CD14-positive monocyte (primary cell): ENCODE measurements around the gene VSIG10L2. TPM values are rescaled to one million over a fixed set of nuclear protein-coding genes. Genes with fewer than 3 reads are reported as not detected.

Experiments
- DNase-seq, 3 donors: peaks; one replicate each; pipeline ENCODE4 v3.0.0-alpha.2; 2011 to 2022
- H2AFZ ChIP-seq: 2 replicates; pipeline ENCODE4 v1.6.0; 2012; ENCODE audit warnings: mild to moderate bottlenecking, low read depth, low read length, inconsistent platforms; ENCODE audit not compliant: insufficient read depth, poor library complexity, severe bottlenecking
- H3K27ac ChIP-seq, 2 donors: 1 replicate in 1 of 2; 2 replicates in 1 of 2; pipeline ENCODE4 v1.5.1; 2012 to 2013; ENCODE audit warnings: low read length in 2 of 2, control low read depth in 1 of 2, inconsistent platforms in 1 of 2, low read depth in 1 of 2, mild to moderate bottlenecking in 1 of 2
- H3K27me3 ChIP-seq, 2 donors: one replicate each; pipeline versions ENCODE4 v1.6.0 to v1.6.1; 2011 to 2013; ENCODE audit warnings: low read length in 2 of 2; ENCODE audit not compliant: control insufficient read depth in 2 of 2, insufficient read depth in 2 of 2
- H3K36me3 ChIP-seq, 2 donors: replicated peaks in 1 of 2; 1 replicate in 1 of 2; 2 replicates in 1 of 2; pipeline versions ENCODE4 v1.5.1 to v1.6.1; 2012 to 2013; ENCODE audit warnings: low read length in 2 of 2, control low read depth in 1 of 2, inconsistent platforms in 1 of 2, mild to moderate bottlenecking in 1 of 2; ENCODE audit not compliant: insufficient read depth in 2 of 2, control insufficient read depth in 1 of 2
- H3K4me1 ChIP-seq, 2 donors: 1 replicate in 1 of 2; 2 replicates in 1 of 2; pipeline versions ENCODE4 v1.5.1 to v1.6.1; 2012 to 2013; ENCODE audit warnings: low read length in 2 of 2, control low read depth in 1 of 2, inconsistent platforms in 1 of 2, mild to moderate bottlenecking in 1 of 2, moderate library complexity in 1 of 2; ENCODE audit not compliant: insufficient read depth in 2 of 2, control insufficient read depth in 1 of 2
- H3K4me2 ChIP-seq: replicated peaks from 2 replicates; pipeline ENCODE3; 2012; ENCODE audit warnings: low read length, moderate library complexity, mild to moderate bottlenecking; ENCODE audit not compliant: poor library complexity, severe bottlenecking; ENCODE audit errors: extremely low read depth
- H3K4me3 ChIP-seq, 3 experiments: fragments of 200-600 bp in 1 of 3; sonication (generic) in 1 of 3; replicated peaks in 1 of 3; 1 replicate in 2 of 3; 2 replicates in 1 of 3; pipeline ENCODE4 v1.5.1; 2011 to 2013; ENCODE audit warnings: low read length in 3 of 3, mild to moderate bottlenecking in 3 of 3, control low read depth in 2 of 3, low read depth in 2 of 3, inconsistent platforms in 1 of 3, moderate library complexity in 1 of 3
- H3K79me2 ChIP-seq: 2 replicates; pipeline ENCODE4 v1.6.0; 2012; ENCODE audit warnings: mild to moderate bottlenecking, control low read depth, inconsistent platforms, low read length, moderate library complexity; ENCODE audit not compliant: insufficient read depth
- H3K9ac ChIP-seq: 2 replicates; pipeline ENCODE4 v1.6.0; 2017; ENCODE audit warnings: low read length, mild to moderate bottlenecking; ENCODE audit not compliant: insufficient read depth, poor library complexity, severe bottlenecking
- H3K9me3 ChIP-seq, 2 donors: replicated peaks in 1 of 2; 1 replicate in 1 of 2; 2 replicates in 1 of 2; pipeline versions ENCODE4 v1.5.1 to v1.6.1; 2012 to 2013; ENCODE audit warnings: low read length in 2 of 2, control low read depth in 1 of 2; ENCODE audit not compliant: control insufficient read depth in 1 of 2, insufficient read depth in 1 of 2
- H4K20me1 ChIP-seq: 2 replicates; pipeline ENCODE4 v1.6.0; 2012; ENCODE audit warnings: mild to moderate bottlenecking, low read length, control low read depth, moderate library complexity; ENCODE audit not compliant: insufficient read depth
- H3K27ac Mint-ChIP-seq, 7 donors: one replicate each; pipeline ENCODE4 v1.8.0; 2020; ENCODE audit warnings: mild to moderate bottlenecking in 7 of 7, mixed read lengths in 7 of 7, moderate library complexity in 6 of 7, inconsistent platforms in 2 of 7
- H3K27me3 Mint-ChIP-seq, 3 donors: one replicate each; pipeline ENCODE4 v1.8.0; 2021 to 2022; ENCODE audit warnings: low read depth in 3 of 3, mild to moderate bottlenecking in 3 of 3, mixed read lengths in 3 of 3, moderate library complexity in 3 of 3, inconsistent platforms in 1 of 3
- H3K36me3 Mint-ChIP-seq, 2 donors: one replicate each; pipeline ENCODE4 v1.8.0; 2020; ENCODE audit warnings: mixed read lengths in 2 of 2, inconsistent platforms in 1 of 2, mild to moderate bottlenecking in 1 of 2
- H3K4me1 Mint-ChIP-seq: one replicate; pipeline ENCODE4 v1.8.0; 2020; ENCODE audit warnings: mild to moderate bottlenecking, mixed read lengths
- H3K4me3 Mint-ChIP-seq, 2 donors: one replicate each; pipeline ENCODE4 v1.8.0; 2020; ENCODE audit warnings: mild to moderate bottlenecking in 2 of 2, mixed read lengths in 2 of 2, moderate library complexity in 1 of 2
- H3K9me3 Mint-ChIP-seq, 7 donors: one replicate each; pipeline ENCODE4 v1.8.0; 2020 to 2022; ENCODE audit warnings: mixed read lengths in 7 of 7, mild to moderate bottlenecking in 6 of 7, moderate library complexity in 6 of 7, inconsistent platforms in 2 of 7
- CTCF ChIP-seq: fragments of 200-600 bp; IDR thresholded peaks from one replicate; pipeline ENCODE4 v1.8.0; 2022; ENCODE audit warnings: antibody characterized with exemption, mild to moderate bottlenecking
- WGBS: methylation state at CpG from one replicate; pipeline ENCODE4 v1.1.5; 2013; ENCODE audit warnings: missing lambda C conversion rate; ENCODE audit not compliant: insufficient coverage; 5-methylcytosine and 5-hydroxymethylcytosine counted together
- intact Hi-C, 2 donors: fragments of 100-400 bp; cut with micrococcal nuclease; formaldehyde crosslinking; loops; one replicate each; pipeline versions ENCODE4 v1.15.0 to v1.15.1; 2023
- polyA plus RNA-seq, 3 donors: library from polyadenylated mRNA; depleted of rRNA in 1 of 3; unstranded in 2 of 3; stranded (reverse) in 1 of 3; fragments of 300-500 nt in 2 of 3; fragments of >200 nt in 1 of 3; fragmentation: Illumina TruSeq in 2 of 3; gene quantifications; 1 replicate in 2 of 3; 2 replicates in 1 of 3; pipeline ENCODE4 v1.2.3, GENCODE V29; 2012 to 2021

VSIG10L2 gene
- polyA plus RNA-seq, 3 donors = not detected

GRCh38 chr11:125902277-125902926, 43.4 kb upstream of the VSIG10L2 start:
- peaks cover 39% of the 10 kb centered on the region for H3K79me2 ChIP-seq
- intact Hi-C loops = loop anchor here in 1 of 2 donors (2.0 kb wide), 1 partner anchor 16 kb away; the partner anchor contains the start of gene HYLS1
- no CpG with 5 or more reads among the region's 20 CpGs for WGBS
- peaks cover 21% of the 10 kb centered on the region for H3K4me1 Mint-ChIP-seq
- H3K9me3 Mint-ChIP-seq = peaks cover 0 to 22% (median 13%) of the 10 kb centered on the region in 7 donors
- peak overlapping the region; percentile 92 for H3K4me2 ChIP-seq
- H3K9me3 ChIP-seq = peaks cover 0 to 16% of the 10 kb centered on the region in 2 donors
- no peak for TF ChIP-seq CTCF
- peak overlapping the region; percentile 93 for H2AFZ ChIP-seq
- no peak for DNase-seq
- peaks cover 5% of the 10 kb centered on the region for H4K20me1 ChIP-seq
- H3K27me3 ChIP-seq = peaks cover 30 to 37% of the 10 kb centered on the region in 2 donors
- H3K27ac ChIP-seq = peak overlapping the region in 1 of 2 donors; percentile 74
- H3K27ac Mint-ChIP-seq = peak overlapping the region; percentile 81 to 91 (median 90)
- peak overlapping the region; percentile 55 to 96 (median 86) for H3K4me3 ChIP-seq
- peaks cover 33 to 41% (median 41%) of the 10 kb centered on the region in 3 donors for H3K27me3 Mint-ChIP-seq
- peak overlapping the region; percentile 86 to 96 for H3K4me3 Mint-ChIP-seq
- H3K36me3 ChIP-seq = peaks cover 13 to 30% of the 10 kb centered on the region in 2 donors
- peaks cover 16 to 20% of the 10 kb centered on the region in 2 donors for H3K4me1 ChIP-seq
- H3K9ac ChIP-seq = peak overlapping the region; percentile 69
- H3K36me3 Mint-ChIP-seq = peaks cover 23 to 28% of the 10 kb centered on the region in 2 donors

DNA sequence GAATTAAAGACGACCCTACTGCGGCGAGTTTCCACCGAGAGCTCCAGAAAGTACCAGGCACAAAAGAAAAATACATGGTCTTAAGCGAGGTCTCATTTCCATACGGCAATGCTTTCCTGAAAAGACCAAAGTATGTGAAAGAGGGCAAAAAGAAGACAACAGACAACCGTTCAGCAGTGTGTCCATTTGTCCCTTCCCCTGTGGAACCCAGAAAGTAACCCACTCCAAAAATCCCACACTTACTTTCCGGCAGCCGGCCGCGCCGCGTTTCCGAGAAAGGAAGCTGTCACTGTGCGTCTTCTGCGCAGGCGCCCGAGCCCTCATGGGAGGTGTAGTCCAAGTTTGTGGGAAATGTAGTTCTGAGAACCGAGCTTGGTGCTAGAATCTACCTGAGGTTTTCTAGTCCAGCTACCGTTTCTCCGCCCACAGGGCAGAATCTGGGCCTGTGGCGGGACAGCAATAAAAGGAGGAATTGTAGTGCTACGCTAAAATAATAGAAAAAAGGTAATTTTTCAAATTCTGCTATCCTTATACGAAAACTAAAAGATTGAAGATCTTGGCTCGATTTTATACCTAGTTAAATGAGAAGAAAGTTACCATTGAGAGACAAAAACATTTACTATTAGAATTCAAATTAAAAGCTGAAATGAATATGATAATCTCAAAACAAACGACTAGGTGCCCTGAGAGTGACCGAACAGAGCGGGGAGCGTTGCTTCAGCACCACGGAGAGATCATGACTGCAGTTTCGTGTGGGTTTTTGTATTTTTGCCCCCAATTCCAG, 42.7 kb upstream of the VSIG10L2 start, which contains the start of gene PUS3:
TSS of gene PUS3 (minus strand) at position 280 of the 784 bp plus-strand sequence. CDS start 6,922 bp downstream, outside the sequence.
- peak within 1 kb of the TSS; percentile 69 for H3K9ac ChIP-seq
- DNase-seq = peak; percentile 71 to 78 (median 72)
- H3K79me2 ChIP-seq = peaks cover 31% of the 10 kb centered on the region
- peaks cover 16 to 20% of the 10 kb centered on the region in 2 donors for H3K4me1 ChIP-seq
- Mint-ChIP-seq H3K4me1 (peaks cover 21% of the 10 kb centered on the region), H3K27me3 (peaks cover 33 to 42% (median 41%) of the 10 kb centered on the region in 3 donors), H3K9me3 (peaks cover 0 to 22% (median 14%) of the 10 kb centered on the region in 7 donors), H3K27ac (peak within 1 kb of the TSS; percentile 81 to 91 (median 90)), H3K4me3 (peak within 1 kb of the TSS; percentile 86 to 96), H3K36me3 (peaks cover 19 to 24% of the 10 kb centered on the region in 2 donors)
- H3K4me3 ChIP-seq = peak within 1 kb of the TSS; percentile 55 to 96 (median 86)
- H3K9me3 ChIP-seq = peaks cover 0 to 16% of the 10 kb centered on the region in 2 donors
- TF ChIP-seq CTCF = no peak
- peaks cover 30 to 37% of the 10 kb centered on the region in 2 donors for H3K27me3 ChIP-seq
- intact Hi-C loops = loop anchor here in 1 of 2 donors (2.0 kb wide), 1 partner anchor 16 kb away; the partner anchor contains the start of gene HYLS1
- H3K27ac ChIP-seq = peak within 1 kb of the TSS in 1 of 2 donors; percentile 74
- H3K4me2 ChIP-seq = peak within 1 kb of the TSS; percentile 92
- no peaks in the 10 kb centered on the region for H4K20me1 ChIP-seq
- peak within 1 kb of the TSS; percentile 93 for H2AFZ ChIP-seq
- peaks cover 13 to 23% of the 10 kb centered on the region in 2 donors for H3K36me3 ChIP-seq
- 0% methylated on average over 9 of the region's 31 CpGs for WGBS
